ENCODE results near the gene DTNBP1. TPM values are rescaled to one million over a fixed set of nuclear protein-coding genes. Genes with fewer than 3 reads are reported as not detected.

The DTNBP1 gene
- total RNA-seq, 6 donors from 2014 or later = 16.2 to 33.5 (median 21.3) TPM

DNA sequence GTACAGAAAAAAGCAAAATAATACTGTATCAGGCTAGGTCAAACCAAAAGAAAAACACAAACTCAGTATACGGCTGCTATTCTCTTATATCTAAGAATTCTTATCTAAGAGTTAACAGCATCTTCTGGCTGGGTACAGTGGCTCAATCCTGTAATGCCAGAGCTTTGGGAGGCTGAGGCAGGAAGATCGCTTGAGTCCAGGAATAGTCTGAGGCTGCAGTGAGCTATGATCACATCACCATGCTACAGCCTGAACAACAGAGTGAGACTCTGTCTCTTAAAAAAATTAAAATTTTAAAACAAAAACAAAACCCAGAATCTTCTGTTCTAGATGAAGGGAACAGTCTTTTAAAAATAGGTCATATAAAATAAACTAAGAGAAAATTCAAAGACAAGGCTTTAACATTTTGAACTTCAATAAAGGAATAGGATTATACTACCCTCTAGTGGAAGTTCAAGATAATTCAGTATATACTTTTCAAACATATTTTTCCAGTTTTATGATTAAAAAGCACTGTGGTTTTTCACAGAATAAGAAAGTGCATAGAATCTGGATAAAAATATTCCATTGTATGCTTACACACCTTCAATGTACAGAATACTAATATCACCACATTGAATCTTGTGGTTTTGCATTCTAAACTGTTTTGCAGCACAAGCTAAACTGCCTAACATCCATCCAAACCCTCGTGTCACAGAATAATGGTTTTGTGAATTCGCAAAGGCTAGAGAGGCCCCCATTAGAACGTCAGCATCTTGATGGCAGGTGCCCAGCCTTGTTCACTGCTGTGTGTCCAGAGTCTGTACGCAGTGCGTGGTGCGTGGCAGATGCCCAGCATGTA is 39.3 kb downstream of the DTNBP1 start:
- 76 to 84% methylated on average over 8 of the region's 8 CpGs for WGBS, 2 donors
- no peak for TF ChIP-seq POLR2A (IDR thresholded peaks at IDR 0.05)
- no peak for TF ChIP-seq POLR2AphosphoS5 (IDR thresholded peaks at IDR 0.05)
- TF ChIP-seq EP300 (IDR thresholded peaks at IDR 0.05) = no peak
- TF ChIP-seq, protein P1, sequence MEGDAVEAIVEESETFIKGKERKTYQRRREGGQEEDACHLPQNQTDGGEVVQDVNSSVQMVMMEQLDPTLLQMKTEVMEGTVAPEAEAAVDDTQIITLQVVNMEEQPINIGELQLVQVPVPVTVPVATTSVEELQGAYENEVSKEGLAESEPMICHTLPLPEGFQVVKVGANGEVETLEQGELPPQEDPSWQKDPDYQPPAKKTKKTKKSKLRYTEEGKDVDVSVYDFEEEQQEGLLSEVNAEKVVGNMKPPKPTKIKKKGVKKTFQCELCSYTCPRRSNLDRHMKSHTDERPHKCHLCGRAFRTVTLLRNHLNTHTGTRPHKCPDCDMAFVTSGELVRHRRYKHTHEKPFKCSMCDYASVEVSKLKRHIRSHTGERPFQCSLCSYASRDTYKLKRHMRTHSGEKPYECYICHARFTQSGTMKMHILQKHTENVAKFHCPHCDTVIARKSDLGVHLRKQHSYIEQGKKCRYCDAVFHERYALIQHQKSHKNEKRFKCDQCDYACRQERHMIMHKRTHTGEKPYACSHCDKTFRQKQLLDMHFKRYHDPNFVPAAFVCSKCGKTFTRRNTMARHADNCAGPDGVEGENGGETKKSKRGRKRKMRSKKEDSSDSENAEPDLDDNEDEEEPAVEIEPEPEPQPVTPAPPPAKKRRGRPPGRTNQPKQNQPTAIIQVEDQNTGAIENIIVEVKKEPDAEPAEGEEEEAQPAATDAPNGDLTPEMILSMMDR (IDR thresholded peaks at IDR 0.05) = peak; percentile 29 to 72 (median 54)
- peak overlapping the region in 2 of 4 donors; percentile 5 to 37 for H3K27ac ChIP-seq
- no peak for DNase-seq
- H3K27me3 ChIP-seq = no peaks in the 10 kb centered on the region
- H3K9me3 ChIP-seq = no peaks in the 10 kb centered on the region
- H3K4me3 ChIP-seq = no peak overlapping the region
- peaks cover 24 to 30% (median 25%) of the 10 kb centered on the region in 4 donors for H3K4me1 ChIP-seq
- no peaks in the 10 kb centered on the region for H3K36me3 ChIP-seq
- ATAC-seq (ENCODE audit: low FRiP score in 2 of 2) = peak in 1 of 2 donors; percentile 66

DNA sequence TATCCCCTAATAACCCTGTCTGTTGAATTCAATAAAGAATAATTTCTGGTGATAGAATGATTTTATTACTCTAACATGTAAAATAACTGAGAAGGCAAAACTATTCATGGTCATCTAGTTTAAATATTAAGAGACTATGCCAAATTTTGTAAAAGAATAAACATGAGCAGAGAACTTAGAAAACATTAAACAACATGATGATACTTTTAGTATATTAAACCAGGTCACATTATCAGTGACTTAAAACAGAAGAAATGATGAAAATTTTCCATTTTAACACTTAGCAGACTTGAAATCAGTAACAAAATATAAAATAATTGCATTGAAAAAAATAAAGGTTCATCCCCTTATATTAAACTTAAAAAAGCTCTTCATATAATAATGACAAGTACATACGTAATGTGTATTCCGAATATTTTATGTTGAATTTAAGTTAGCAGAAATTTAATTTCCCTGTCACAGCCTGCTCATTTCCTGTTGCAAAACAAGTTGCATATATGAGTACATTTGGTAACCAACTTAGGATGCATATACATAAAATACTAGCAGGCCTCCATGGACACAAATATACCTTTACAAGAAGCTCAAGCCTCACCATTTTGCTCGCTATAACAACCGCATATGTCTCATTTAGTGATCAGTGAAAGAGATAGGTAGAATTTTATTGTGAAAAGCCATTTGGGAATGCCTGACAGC is 40.6 kb downstream of the DTNBP1 start:
- Histone ChIP-seq H3K4me1 (peaks cover 24 to 30% (median 25%) of the 10 kb centered on the region in 4 donors), H3K9me3 (no peaks in the 10 kb centered on the region), H3K27me3 (no peaks in the 10 kb centered on the region), H3K36me3 (no peaks in the 10 kb centered on the region), H3K27ac (peak overlapping the region; percentile 31 to 75 (median 59)), H3K4me3 (no peak overlapping the region)
- TF ChIP-seq, protein P1 (IDR thresholded peaks at IDR 0.05) = no peak
- no peak for TF ChIP-seq POLR2AphosphoS5 (IDR thresholded peaks at IDR 0.05)
- TF ChIP-seq EP300 (IDR thresholded peaks at IDR 0.05) = no peak
- no peak for TF ChIP-seq POLR2A (IDR thresholded peaks at IDR 0.05)
- WGBS, 2 donors = 68 to 85% methylated on average over 4 of the region's 4 CpGs
- ATAC-seq (ENCODE audit: low FRiP score in 2 of 2) (peak in 1 of 2 donors; percentile 36), DNase-seq (no peak)

DNA sequence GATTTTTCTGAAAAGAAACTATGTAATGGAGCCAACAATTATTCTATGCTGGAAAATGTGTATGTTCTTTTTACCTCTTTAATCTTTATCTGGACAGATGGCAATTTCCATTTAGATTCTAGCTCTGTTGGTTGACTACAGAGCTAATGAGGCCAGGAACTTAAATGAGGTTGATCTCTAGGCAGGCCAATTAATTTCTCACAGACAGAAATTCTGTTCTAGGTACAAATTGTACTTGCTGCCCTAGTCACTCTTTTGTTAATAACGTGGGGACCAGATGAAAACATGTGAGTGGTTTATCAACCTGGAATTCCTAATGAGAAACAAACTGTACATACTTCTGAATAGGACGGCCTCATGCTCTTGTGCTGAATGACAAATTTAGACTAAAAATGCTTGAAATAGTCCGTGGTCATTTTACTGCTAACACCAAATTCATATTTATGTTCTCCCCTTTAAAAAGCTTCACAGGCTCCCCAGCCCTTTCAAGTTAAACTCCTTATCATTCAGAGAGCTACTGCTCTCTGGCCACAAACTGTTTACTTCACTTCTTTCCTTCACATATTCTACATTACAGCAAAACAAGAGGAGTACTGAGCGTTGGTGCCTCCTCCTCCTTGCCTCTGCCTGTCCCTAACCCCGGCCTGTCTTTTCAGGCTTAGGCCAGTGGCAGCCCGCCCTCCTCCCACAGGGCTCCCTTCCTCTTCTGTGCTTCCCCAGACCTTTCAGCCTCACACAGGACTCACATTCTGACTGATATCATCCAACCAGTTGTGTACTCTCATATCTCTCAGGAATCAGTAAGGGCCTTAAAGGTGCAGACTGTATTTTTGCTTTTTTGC is 41.4 kb downstream of the DTNBP1 start:
- Histone ChIP-seq H3K36me3 (no peaks in the 10 kb centered on the region), H3K4me3 (no peak overlapping the region), H3K9me3 (no peaks in the 10 kb centered on the region), H3K27me3 (no peaks in the 10 kb centered on the region), H3K27ac (peak overlapping the region; percentile 31 to 75 (median 59)), H3K4me1 (peaks cover 24 to 30% (median 25%) of the 10 kb centered on the region in 4 donors)
- WGBS, 2 donors = 20 to 25% methylated on average over 6 of the region's 6 CpGs
- DNase-seq (peak in 1 of 2 donors; percentile 77), ATAC-seq (ENCODE audit: low FRiP score in 2 of 2) (peak; percentile 73 to 83)
- TF ChIP-seq, protein P1 (IDR thresholded peaks at IDR 0.05) = no peak
- peak in 1 of 4 donors; percentile 52 for TF ChIP-seq POLR2A (IDR thresholded peaks at IDR 0.05)
- TF ChIP-seq POLR2AphosphoS5 (IDR thresholded peaks at IDR 0.05) = peak in 1 of 2 donors; percentile 18

DNA sequence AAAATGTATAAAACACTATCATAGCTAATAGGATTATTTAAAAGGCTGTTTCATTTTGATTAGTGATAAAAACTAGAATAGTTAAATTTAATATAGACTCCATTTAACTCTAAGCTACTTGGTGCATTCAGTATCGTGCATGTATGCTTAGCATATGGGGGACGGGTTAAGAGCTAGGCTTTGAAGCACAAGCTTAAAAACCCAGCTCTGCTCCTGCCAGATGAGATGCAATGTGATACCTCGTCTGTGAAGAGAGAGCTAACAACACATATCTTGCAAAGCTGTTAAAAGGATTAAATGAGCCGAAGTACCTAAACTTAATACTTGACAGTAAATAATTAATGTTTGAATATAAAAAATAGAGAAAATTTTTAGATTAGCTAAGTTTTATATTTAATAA is 42.2 kb downstream of the DTNBP1 start:
- no peak overlapping the region for H3K4me3 ChIP-seq
- peaks cover 25 to 30% (median 27%) of the 10 kb centered on the region in 4 donors for H3K4me1 ChIP-seq
- no peaks in the 10 kb centered on the region for H3K27me3 ChIP-seq
- no peaks in the 10 kb centered on the region for H3K36me3 ChIP-seq
- DNase-seq (no peak), ATAC-seq (ENCODE audit: low FRiP score in 2 of 2) (no peak)
- H3K9me3 ChIP-seq = no peaks in the 10 kb centered on the region
- peak overlapping the region in 1 of 4 donors; percentile 61 for H3K27ac ChIP-seq
- TF ChIP-seq EP300 (IDR thresholded peaks at IDR 0.05) = no peak
- TF ChIP-seq POLR2AphosphoS5 (IDR thresholded peaks at IDR 0.05) = no peak
- no peak for TF ChIP-seq POLR2A (IDR thresholded peaks at IDR 0.05)
- TF ChIP-seq, protein P1 (IDR thresholded peaks at IDR 0.05) = no peak
- 75 to 82% methylated on average over 4 of the region's 4 CpGs for WGBS, 2 donors
